ENCODE results near the gene GREM2. TPM values are rescaled to one million over a fixed set of nuclear protein-coding genes. Genes with fewer than 3 reads are reported as not detected.
A peak's percentile ranks its signal among the peaks of the same experiment; 100 is the strongest.

The GREM2 gene
- total RNA-seq, result under 1 TPM; 0.14 to 0.57 TPM

DNA sequence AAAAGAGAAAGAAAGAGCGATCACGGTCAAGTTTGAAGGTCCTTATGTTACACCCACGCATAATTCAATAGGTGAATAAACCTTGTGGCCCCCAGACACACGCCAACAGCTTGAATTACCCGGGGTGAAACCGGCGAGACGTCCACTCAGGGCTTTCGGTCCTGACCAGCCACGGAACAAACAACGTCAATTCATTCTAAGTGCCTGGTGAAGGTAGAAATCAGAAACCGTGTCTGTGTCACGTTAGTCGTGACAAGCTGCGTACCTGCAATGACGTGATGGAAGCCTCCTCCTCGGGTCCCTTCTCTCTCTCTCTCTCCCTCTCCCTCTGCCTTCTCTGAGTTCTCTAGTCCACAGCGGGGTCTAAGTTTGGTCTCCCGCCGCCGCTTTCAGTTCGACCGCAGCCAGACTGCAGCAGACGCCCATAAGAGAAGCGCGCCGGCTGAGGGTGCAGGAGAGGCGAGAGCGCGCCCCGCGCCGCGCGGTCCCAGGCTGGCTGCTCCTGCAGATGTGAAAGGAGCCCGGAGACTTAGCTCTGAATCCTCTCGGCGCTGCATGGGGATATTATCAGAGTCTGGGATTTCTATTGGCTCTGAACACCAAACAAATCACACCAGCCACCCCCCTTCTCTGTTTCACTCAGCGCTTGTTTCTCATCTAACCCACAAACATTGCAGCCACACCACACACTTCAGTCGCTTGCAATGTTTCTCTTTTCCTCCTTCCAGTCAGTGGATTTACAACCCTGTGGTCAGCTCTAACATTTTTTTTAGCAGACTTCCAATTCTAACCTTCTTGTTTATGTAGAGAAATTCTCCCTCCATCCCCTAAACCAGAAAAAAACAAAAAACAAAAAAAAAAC, at the start of gene GREM2:
GREM2 (minus strand) TSS at position 537 of the 862 bp plus-strand sequence. CDS start 118,680 bp downstream, outside the sequence.
- Mint-ChIP-seq H3K9me3 (no peaks in the 10 kb centered on the region), H3K4me1 (ENCODE audit: low read depth in 2 of 2) (peaks cover 30 to 33% of the 10 kb centered on the region in 2 donors), H3K27ac (peak within 1 kb of the TSS; percentile 56 to 82), H3K36me3 (no peaks in the 10 kb centered on the region), H3K27me3 (peaks cover 30 to 59% of the 10 kb centered on the region in 2 donors), H3K4me3 (peak within 1 kb of the TSS; percentile 96)
- peak; percentile 88 to 94 for ATAC-seq
- DNase-seq (ENCODE audit: low spot score), result peak; percentile 74

DNA sequence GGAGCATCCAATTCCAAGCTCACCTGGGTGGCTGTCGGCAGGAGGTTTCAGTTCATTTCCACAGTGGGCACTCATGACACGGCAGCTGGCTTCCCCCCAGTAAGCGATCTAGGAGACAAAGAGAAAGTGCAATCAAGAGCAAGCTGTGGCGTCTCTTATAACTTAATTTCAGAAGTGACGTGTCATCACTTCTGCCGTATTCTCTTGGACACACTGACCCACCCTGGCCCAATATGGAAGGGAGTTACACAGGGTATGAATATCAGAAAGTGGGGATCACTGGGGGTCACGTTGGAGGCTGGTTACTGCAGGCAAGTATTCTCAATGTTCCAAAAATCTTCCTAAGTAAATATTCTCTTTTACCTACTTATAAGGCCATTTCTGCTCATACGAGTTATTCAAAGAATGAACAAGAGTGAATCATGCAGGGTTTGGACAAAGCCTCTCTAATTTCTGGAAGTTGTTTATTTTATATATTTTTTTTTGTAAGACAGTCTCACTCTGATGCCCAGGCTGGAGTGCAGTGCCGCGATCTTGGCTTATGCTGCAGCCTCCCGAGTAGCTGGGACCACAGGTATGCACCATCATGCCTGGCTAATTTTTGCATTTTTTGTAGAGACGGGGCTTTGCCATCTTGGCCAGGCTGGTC, 46.5 kb upstream of the GREM2 start:
- peaks cover 28 to 30% of the 10 kb centered on the region in 2 donors for H3K27me3 Mint-ChIP-seq
- H3K4me3 Mint-ChIP-seq, result no peak overlapping the region
- H3K27ac Mint-ChIP-seq, result no peak overlapping the region
- no peaks in the 10 kb centered on the region for H3K9me3 Mint-ChIP-seq
- no peak for DNase-seq (ENCODE audit: low spot score)
- H3K36me3 Mint-ChIP-seq, result no peaks in the 10 kb centered on the region
- H3K4me1 Mint-ChIP-seq (ENCODE audit: low read depth in 2 of 2), result no peaks in the 10 kb centered on the region
- ATAC-seq, result no peak

DNA sequence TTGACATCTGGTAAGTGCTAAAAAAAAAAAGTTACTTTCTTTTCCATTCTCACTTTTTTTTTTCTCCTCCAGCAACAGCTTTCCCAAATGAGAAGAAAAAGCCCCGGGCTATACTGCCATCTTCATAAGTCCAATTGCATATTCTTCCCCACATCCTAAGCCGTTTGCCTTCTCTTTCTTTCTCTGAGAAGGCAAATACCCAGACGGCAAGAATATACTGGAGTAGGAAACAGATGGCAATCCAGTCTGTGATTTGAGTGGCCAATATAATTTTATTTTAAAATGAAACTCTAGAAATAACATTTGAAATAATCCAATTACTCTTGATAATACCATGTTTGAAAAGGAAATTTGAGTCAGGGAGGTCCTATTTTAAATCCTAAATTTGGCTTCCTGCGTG, 44.6 kb upstream of the GREM2 start:
- H3K9me3 Mint-ChIP-seq, result no peaks in the 10 kb centered on the region
- no peak for ATAC-seq
- H3K27me3 Mint-ChIP-seq, result peaks cover 32% of the 10 kb centered on the region in 2 donors
- DNase-seq (ENCODE audit: low spot score), result no peak
- no peak overlapping the region for H3K27ac Mint-ChIP-seq
- no peaks in the 10 kb centered on the region for H3K4me1 Mint-ChIP-seq (ENCODE audit: low read depth in 2 of 2)
- H3K4me3 Mint-ChIP-seq, result no peak overlapping the region
- no peaks in the 10 kb centered on the region for H3K36me3 Mint-ChIP-seq

DNA sequence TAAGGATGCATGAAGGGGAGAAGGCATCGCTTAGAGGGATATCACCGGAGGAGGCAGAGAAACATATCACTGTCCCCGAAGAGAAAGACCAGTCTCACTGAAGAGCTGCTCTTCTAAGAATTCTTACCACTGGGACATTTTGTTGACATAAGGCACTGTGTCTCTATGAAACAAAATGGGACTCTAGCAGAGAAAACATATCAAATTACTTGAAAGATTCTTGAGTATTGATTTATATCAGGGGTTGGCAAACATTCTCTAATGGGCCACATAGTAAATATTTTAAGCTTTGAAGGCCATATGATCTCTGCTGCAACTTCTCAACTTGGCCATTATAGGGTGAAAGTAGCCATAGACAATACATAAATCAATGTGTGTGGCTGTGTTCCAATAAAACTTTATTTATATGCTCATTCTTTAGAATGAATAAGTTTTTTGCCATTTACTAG, 41.0 kb upstream of the GREM2 start:
- H3K36me3 Mint-ChIP-seq, result no peaks in the 10 kb centered on the region
- no peak for DNase-seq (ENCODE audit: low spot score)
- H3K27ac Mint-ChIP-seq, result no peak overlapping the region
- ATAC-seq, result no peak
- no peaks in the 10 kb centered on the region for H3K9me3 Mint-ChIP-seq
- no peaks in the 10 kb centered on the region for H3K4me1 Mint-ChIP-seq (ENCODE audit: low read depth in 2 of 2)
- peaks cover 18 to 25% of the 10 kb centered on the region in 2 donors for H3K27me3 Mint-ChIP-seq
- H3K4me3 Mint-ChIP-seq, result no peak overlapping the region

DNA sequence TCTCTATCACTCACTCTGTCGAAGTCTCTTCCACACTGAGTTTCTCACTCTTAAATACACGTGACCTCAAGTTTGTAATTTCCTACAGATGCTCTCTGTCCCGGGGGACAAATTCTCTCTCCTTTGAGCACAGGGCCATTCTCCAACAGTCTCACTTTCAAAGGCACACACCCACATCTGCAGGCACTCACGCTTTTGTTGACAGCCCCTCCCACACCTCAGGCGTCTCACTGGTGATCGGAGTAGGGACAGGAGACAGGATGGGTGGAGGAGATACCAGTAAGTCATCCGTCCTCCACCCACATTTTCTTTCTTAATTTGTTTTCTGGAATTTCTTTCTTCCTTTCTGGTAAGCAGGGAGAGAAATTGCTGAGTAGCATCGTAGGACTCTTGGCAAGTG, 40.6 kb upstream of the GREM2 start:
- Mint-ChIP-seq H3K36me3 (no peaks in the 10 kb centered on the region), H3K27ac (no peak overlapping the region), H3K9me3 (no peaks in the 10 kb centered on the region), H3K4me1 (ENCODE audit: low read depth in 2 of 2) (no peaks in the 10 kb centered on the region), H3K4me3 (no peak overlapping the region), H3K27me3 (peaks cover 18 to 24% of the 10 kb centered on the region in 2 donors)
- no peak for DNase-seq (ENCODE audit: low spot score)
- no peak for ATAC-seq

DNA sequence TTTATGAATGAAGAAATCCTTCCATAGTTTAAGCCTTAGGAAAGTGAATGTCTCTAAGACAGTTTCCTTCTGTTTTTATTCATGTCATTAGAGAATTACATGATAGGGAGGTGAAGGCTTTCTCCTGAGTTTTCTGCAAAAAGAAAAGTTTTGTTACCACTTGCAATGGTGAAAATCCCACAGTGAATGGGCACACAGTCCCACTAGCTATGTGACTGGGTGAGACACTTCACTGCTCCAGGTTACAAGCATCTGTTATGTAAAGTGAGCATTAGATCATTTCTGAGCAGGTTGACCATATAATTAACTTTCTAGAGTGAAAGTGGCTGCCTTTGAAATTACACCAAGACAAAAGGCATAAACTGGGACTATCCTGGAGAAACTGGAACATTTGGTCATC, 38.9 kb upstream of the GREM2 start:
- Mint-ChIP-seq H3K9me3 (no peaks in the 10 kb centered on the region), H3K27ac (no peak overlapping the region), H3K4me1 (ENCODE audit: low read depth in 2 of 2) (no peaks in the 10 kb centered on the region), H3K27me3 (peaks cover 18 to 20% of the 10 kb centered on the region in 2 donors), H3K36me3 (no peaks in the 10 kb centered on the region), H3K4me3 (no peak overlapping the region)
- DNase-seq (ENCODE audit: low spot score), result no peak
- no peak for ATAC-seq

DNA sequence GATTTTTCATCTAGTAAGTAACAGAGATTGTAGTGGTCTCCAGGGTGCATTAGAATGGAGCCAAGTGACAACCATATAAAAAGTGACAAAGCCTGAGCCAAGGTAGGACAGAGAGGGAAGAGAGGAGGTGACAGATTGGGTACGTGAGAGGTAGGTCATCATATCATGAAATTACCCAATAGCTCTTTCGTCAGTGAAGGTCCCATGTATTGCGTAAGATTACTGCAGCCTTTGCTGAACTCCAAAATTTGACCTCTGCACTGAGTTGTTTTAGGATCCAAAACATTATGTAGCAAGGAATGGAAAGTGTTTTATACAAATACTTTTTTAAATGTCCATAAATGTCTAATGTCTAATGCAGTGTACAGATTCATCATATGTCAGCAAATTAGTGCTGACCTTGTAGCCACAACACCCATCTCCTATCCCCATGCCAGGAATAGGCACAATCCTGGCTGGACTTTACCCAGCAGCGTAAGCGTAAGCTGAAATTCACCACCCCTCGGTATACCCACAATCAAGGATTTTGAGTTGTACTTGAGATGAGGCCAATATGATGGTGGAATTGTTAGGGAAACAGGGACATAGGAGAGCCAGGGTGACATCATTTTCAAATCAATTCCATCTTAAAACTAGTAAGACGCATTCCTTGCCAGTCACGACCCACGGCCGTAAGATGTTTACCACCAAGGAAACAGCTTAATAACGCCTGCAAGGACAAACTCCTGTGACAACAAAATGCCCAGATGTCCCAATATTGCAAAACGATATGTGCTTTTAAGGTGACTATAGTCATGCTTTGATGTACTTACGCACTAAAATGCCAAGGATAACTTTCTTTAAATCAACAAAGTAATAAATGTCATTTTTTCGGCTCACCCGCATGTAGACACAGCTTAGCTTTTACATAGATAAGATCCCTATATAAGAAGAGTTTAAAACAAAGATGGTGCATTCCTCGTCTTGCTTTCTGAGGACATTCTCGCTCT, 38.1 kb upstream of the GREM2 start:
- DNase-seq (ENCODE audit: low spot score), result no peak
- H3K4me1 Mint-ChIP-seq (ENCODE audit: low read depth in 2 of 2), result no peaks in the 10 kb centered on the region
- no peak overlapping the region for H3K4me3 Mint-ChIP-seq
- peaks cover 17 to 20% of the 10 kb centered on the region in 2 donors for H3K27me3 Mint-ChIP-seq
- no peaks in the 10 kb centered on the region for H3K36me3 Mint-ChIP-seq
- no peak for ATAC-seq
- no peak overlapping the region for H3K27ac Mint-ChIP-seq
- H3K9me3 Mint-ChIP-seq, result no peaks in the 10 kb centered on the region

DNA sequence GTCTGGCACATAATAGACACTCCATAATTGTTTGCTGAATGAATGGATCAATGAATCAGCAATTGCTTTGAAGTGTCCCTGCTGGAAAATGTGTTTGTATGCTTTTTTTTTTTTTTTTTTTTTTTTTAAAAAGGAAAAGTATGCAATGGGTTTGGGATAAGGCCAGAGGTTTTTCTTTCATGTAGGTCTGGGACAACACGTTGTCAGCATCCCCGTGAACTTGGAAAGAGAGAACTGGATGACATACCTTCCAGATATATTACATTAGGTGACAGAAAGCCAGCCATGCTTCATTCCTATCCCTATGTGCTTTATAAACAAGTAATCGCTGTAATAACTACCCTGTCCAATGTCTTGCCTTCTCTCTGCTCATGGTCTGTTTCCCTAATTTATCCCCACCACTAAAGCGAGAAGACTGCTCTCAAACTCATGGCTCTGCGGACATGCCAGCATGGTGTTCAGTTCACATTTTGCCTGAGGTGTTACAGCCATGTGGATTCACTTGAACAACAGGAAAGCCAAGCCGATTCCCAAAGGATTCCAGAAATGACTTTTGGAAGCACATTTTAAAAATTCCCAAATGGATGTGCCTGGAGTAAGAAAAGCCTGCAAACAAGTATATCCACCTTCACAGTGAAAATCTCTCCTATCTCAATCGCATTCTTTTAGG, 34.8 kb upstream of the GREM2 start:
- H3K27me3 Mint-ChIP-seq, result peaks cover 0 to 10% of the 10 kb centered on the region in 2 donors
- no peaks in the 10 kb centered on the region for H3K9me3 Mint-ChIP-seq
- H3K36me3 Mint-ChIP-seq, result no peaks in the 10 kb centered on the region
- DNase-seq (ENCODE audit: low spot score), result no peak
- no peak overlapping the region for H3K27ac Mint-ChIP-seq
- H3K4me1 Mint-ChIP-seq (ENCODE audit: low read depth in 2 of 2), result no peaks in the 10 kb centered on the region
- no peak for ATAC-seq
- no peak overlapping the region for H3K4me3 Mint-ChIP-seq

DNA sequence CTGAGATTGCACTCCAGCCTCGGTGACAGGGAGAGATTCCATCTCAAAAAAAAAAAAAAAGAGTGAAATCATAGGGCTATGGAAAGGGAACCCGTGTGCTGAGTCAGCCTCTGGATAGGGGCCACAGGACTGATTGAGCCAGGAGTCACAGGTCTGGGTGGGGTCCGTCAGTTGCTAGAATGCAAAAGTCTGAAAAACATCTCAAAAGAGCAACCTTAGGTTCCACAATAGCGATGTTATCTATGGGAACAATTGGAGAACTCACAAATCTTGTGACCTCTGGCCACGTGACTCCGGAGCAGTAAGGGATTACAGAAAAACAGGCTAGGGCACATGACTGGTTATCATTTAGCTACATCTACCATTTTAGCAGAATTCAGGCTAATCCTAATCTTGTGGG, 32.8 kb upstream of the GREM2 start:
- H3K27ac Mint-ChIP-seq, result no peak overlapping the region
- no peaks in the 10 kb centered on the region for H3K36me3 Mint-ChIP-seq
- peaks cover 0 to 10% of the 10 kb centered on the region in 2 donors for H3K27me3 Mint-ChIP-seq
- no peak overlapping the region for H3K4me3 Mint-ChIP-seq
- DNase-seq (ENCODE audit: low spot score), result no peak
- no peaks in the 10 kb centered on the region for H3K9me3 Mint-ChIP-seq
- no peak for ATAC-seq
- H3K4me1 Mint-ChIP-seq (ENCODE audit: low read depth in 2 of 2), result no peaks in the 10 kb centered on the region

DNA sequence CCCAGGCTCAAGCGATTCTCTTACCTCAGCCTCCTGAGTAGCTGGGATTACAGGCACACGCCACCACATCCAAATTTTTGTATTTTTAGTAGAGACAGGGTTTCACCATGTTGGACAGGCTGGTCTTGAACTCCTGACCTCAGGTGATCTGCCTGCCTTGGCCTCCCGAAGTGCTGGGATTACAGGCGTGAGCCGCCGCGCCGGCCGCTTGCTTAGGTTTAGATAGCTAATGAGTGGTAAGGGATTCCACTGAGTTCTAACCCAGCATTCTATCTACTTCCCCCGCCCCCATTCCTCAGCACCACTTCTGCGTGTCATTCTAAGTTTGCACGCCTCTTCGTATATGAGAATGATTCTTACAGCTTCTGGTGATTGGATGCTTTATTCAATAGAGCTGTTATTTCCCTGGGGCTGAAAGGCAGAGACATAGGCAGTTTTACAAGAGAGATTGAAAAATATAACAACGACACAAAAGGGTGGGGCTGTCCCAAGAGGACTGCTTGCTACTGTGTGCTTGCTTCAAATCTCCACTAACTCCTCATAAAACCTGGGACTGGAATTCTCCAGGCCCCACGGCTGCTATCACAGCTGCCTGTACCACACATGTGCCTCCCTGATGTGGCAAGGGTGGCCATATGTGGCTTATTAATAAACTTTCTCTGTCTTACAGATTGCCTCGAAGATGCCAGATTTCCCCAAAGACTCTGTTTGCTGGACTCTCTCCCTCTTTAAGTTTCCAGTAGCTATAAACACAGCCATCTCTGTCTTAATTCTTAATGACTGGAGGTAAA, 23.7 kb upstream of the GREM2 start:
- Mint-ChIP-seq H3K4me3 (no peak overlapping the region), H3K36me3 (no peaks in the 10 kb centered on the region), H3K27ac (no peak overlapping the region), H3K9me3 (no peaks in the 10 kb centered on the region), H3K27me3 (peaks cover 15 to 24% of the 10 kb centered on the region in 2 donors), H3K4me1 (ENCODE audit: low read depth in 2 of 2) (no peaks in the 10 kb centered on the region)
- DNase-seq (ENCODE audit: low spot score) (no peak), ATAC-seq (no peak)

DNA sequence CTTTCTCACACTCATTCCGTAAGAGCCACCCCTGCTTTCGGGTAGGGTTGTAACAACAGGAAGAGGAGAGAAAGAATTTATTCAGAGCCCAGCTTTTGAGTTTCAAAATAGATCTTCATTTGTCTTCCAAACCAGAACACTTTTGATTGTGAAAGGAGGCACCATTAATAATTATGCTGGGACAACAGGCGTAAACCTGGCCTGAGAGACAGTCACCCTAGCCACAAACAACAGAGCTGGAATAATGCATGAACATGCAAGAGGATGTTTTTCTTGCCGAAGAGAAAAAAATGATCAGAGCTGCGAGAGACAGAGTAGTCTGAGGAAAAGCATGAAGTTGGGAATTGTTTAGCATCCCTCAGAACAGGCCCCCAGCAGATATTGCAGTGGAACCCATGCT, 18.5 kb upstream of the GREM2 start:
- ATAC-seq (no peak), DNase-seq (ENCODE audit: low spot score) (no peak)
- H3K9me3 Mint-ChIP-seq, result no peaks in the 10 kb centered on the region
- H3K4me3 Mint-ChIP-seq, result no peak overlapping the region
- H3K4me1 Mint-ChIP-seq (ENCODE audit: low read depth in 2 of 2), result no peaks in the 10 kb centered on the region
- H3K27ac Mint-ChIP-seq, result no peak overlapping the region
- peaks cover 17 to 32% of the 10 kb centered on the region in 2 donors for H3K27me3 Mint-ChIP-seq
- H3K36me3 Mint-ChIP-seq, result no peaks in the 10 kb centered on the region

DNA sequence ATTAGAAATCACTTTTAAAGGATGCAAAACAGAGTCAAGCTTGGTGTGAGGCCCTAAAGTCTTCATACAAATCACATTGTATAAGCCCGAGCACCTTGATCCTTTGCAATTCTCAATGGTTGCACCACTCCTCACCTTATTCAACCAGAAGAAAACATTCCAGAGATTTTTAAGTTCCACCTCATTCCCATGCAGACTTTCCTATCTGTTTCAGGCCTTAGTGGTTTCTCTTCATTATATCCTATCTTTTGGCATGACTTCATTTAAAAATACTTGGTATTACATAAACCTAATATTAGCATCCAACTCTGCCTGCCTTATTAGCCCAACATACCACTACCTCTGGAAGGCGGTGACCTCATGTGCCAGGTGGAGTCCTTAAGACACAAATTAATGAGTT, 9.3 kb upstream of the GREM2 start:
- no peak for DNase-seq (ENCODE audit: low spot score)
- Mint-ChIP-seq H3K36me3 (no peaks in the 10 kb centered on the region), H3K9me3 (no peaks in the 10 kb centered on the region), H3K4me3 (no peak overlapping the region), H3K4me1 (ENCODE audit: low read depth in 2 of 2) (peaks cover 0 to 2% of the 10 kb centered on the region in 2 donors), H3K27ac (no peak overlapping the region), H3K27me3 (peaks cover 19 to 29% of the 10 kb centered on the region in 2 donors)
- ATAC-seq, result no peak

Data from natural killer cell treated with Interleukin-12 subunit alpha and Interleukin-12 subunit beta and Interleukin-15 and Interleukin-18, amount 100 ng/mL, for 72 hours (primary cell).